AG04449 (cell line): ENCODE measurements around the gene KCNQ1OT1.

ENCODE experiments used
- CTCF ChIA-PET: fragments of 350-600 bp; formaldehyde crosslinking; extraction: SDS; loops from one replicate; lab custom pipeline; 2021; ENCODE audit warnings: antibody characterized with exemption; lab: Yijun Ruan, JAX
- POLR2A ChIA-PET: fragments of 400-600, 350-600 bp; formaldehyde crosslinking; extraction: SDS; loops from one replicate; lab custom pipeline; 2020; ENCODE audit warnings: antibody characterized with exemption, inconsistent platforms; lab: Yijun Ruan, JAX
- DNase-seq: peaks from one replicate; pipeline ENCODE4 v3.0.0-alpha.2; 2010; ENCODE audit warnings: low read depth, low spot score
- H3K4me3 ChIP-seq: 2 replicates; pipeline ENCODE4 v1.5.1; 2011; ENCODE audit warnings: low read depth, mild to moderate bottlenecking, control low read depth, low read length
- TF ChIP-seq, protein P1 (sequence below): IDR thresholded peaks from one replicate; pipeline ENCODE4 v1.5.1; 2011; ENCODE audit warnings: mild to moderate bottlenecking, moderate library complexity, low read length, control low read depth, inconsistent platforms; ENCODE audit not compliant: insufficient read depth; ENCODE audit errors: missing control alignments

KCNQ1OT1 gene

DNA sequence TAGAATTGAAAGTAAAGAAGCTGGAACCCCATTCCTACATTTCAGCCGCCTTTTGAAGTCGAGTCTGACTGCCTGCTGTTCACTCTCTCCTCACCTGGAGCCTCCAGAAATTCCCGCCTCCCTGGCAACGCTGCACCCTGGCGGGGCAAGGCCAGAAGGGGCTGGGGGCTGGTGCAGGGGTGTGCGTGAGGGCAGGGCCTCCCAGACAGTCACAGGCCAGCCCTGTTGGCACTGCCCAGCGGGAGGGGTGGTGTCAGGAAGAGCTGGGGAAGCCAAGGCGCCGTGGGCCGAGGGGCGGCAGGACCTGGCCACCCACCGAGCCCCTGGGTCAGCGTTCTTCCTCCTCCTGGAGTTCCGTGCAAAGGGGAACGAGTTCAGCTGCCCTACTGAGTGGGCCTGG lies 123.2 kb downstream of the KCNQ1OT1 start:
- TF ChIP-seq, protein P1, sequence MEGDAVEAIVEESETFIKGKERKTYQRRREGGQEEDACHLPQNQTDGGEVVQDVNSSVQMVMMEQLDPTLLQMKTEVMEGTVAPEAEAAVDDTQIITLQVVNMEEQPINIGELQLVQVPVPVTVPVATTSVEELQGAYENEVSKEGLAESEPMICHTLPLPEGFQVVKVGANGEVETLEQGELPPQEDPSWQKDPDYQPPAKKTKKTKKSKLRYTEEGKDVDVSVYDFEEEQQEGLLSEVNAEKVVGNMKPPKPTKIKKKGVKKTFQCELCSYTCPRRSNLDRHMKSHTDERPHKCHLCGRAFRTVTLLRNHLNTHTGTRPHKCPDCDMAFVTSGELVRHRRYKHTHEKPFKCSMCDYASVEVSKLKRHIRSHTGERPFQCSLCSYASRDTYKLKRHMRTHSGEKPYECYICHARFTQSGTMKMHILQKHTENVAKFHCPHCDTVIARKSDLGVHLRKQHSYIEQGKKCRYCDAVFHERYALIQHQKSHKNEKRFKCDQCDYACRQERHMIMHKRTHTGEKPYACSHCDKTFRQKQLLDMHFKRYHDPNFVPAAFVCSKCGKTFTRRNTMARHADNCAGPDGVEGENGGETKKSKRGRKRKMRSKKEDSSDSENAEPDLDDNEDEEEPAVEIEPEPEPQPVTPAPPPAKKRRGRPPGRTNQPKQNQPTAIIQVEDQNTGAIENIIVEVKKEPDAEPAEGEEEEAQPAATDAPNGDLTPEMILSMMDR = no peak
- DNase-seq = no peak
- H3K4me3 ChIP-seq = no peak overlapping the region
- POLR2A ChIA-PET = no interaction called here
- CTCF ChIA-PET = no interaction called here

DNA sequence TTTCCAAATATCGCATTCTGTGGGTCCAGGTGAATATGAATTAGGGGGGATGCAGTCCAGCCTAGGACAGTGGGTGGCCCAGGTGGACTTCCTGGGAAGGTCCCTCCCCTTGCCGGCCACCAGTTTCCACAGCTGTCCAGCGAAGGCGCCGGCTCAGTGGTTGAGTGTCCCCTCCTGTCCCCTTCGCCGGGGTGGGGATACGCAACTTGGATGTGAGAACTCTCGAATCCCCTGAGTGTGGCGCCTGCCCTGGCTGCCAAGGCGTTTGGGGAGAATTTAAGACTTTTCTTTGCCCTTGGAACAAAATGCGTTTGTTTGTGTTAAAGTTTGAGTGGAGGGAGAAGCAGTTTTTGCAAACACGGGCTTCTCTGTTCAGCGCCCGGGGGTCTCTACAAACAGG lies 123.7 kb downstream of the KCNQ1OT1 start:
- ChIA-PET CTCF (no interaction called here), POLR2A (no interaction called here)
- no peak overlapping the region for H3K4me3 ChIP-seq
- no peak for DNase-seq
- TF ChIP-seq, protein P1 = no peak

DNA sequence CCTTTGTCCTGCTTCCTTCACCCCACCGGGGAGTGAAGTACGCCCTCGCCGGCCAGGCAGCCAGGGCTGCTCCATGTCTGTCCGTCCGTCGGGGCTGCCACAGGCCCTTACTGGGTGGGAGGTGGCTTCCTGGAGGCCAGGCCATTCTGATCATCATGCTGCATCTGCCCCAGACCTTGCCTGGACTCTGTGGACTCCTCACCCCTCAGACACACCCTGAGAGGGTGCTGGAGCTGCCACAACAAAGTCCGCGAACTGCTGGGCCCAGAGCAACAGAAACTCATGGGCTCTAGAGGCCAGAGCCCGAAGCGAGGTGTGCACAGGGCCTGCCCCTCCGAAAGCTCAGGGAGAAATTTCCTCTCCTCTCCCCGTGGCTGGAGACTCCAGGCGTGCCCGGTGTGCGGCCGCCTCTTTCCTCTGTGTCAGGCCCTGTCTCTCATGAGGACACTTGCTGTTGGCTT lies 124.2 kb downstream of the KCNQ1OT1 start:
- no peak overlapping the region for H3K4me3 ChIP-seq
- ChIA-PET POLR2A (no interaction called here), CTCF (no interaction called here)
- TF ChIP-seq, protein P1 = no peak
- DNase-seq = no peak

DNA sequence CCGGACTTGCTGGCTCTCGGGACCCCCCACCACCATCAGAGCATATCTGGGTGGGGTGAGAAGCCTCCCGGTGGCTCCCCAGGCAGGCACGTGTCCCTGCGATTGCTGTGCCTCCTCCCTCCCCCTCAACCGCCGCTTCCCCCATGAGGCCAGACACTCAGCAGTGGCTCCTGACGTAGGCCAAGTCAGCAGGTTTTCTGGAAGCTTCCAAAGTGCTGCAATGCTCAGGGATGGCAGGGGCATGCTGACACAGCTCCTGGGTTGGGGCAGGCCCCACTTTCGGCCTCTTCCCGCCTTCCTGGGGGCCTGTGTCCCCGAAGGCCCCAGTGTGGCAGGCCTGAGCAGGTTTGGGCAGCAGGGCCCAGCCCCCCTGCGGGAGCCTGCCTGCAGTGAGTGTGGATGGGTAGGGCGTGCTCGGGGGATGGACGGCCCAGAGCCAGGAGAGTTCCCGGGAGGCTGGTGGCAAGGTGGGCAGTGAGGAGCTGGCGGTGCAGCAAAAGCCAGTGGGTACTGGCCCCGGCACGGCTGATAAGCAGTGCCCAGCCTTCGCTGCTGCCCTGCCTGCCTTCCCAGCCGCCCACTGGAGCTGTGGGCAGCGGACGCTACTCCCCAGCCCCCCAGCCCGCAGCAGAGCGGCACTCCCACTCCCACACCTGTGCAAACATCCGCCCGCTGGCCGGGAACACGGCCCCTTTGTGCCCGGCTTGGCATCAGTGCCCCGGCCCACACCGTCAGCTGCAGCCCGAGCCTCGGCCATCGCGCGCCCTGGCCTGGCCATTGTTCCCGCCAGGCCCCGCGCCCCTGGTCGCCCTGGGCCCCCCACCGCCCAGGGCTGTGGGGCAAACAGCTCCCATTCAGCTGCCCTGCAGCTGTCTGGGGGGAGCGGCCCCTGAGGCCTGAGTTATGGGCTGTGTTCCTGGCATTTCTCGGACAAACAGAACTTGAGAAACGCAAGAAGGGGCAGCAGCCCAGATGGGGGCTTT lies 125.0 kb downstream of the KCNQ1OT1 start:
- DNase-seq = no peak
- POLR2A ChIA-PET = no interaction called here
- TF ChIP-seq, protein P1 = no peak
- H3K4me3 ChIP-seq = no peak overlapping the region
- CTCF ChIA-PET = no interaction called here

DNA sequence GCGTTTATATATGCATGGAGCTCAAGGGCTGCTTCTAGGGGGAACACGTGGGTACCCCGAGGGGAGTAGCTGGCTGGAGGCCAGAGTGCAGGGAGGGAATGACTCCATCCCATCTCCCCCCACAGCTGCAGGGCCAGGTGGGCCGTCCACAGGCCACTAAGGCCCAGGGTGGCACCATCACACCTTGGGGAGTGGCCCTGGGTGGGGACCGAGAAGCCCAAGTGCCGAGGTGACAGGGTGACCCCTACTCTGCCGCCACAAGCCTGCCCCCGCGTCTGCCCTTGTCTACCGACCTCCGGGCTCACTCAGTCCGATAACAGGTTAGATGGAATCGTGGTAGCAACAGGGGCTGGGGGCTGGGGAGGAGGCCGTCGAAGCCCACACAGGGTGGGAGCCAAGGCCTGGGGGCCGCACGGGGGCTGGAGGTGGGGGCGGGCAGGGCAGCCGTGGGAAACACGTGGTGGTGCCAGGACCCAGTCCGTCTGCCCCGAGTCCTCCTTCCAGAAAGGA lies 125.7 kb downstream of the KCNQ1OT1 start:
- ChIA-PET POLR2A (no interaction called here), CTCF (no interaction called here)

More for the DNA sequence above, 125.7 kb downstream of the KCNQ1OT1 start:
- TF ChIP-seq, protein P1 = no peak
- no peak overlapping the region for H3K4me3 ChIP-seq
- DNase-seq = no peak
